MCF 10A (cell line): ENCODE measurements around the gene PCYT1B. TPM values are rescaled to one million over a fixed set of nuclear protein-coding genes. Genes with fewer than 3 reads are reported as not detected.
A peak's percentile ranks its signal among the peaks of the same experiment; 100 is the strongest.

Source experiments
- BruUV-seq: library from RNA; stranded (reverse); fragments of 400-500 nt; replicated peaks from 2 replicates; lab custom pipeline; 2021; lab: Mats Ljungman, UMichigan
- CTCF ChIA-PET: fragments of 300-600 bp; sonication (Branson Sonifier 250); formaldehyde crosslinking; extraction: SDS; loops from one replicate; lab custom pipeline; 2021; ENCODE audit warnings: antibody characterized with exemption, inconsistent platforms; lab: Yijun Ruan, JAX
- POLR2A ChIA-PET: fragments of 300-600, 350-650 bp; sonication (Branson Sonifier 250); formaldehyde crosslinking; extraction: SDS; loops from one replicate; lab custom pipeline; 2020; ENCODE audit warnings: antibody characterized with exemption, inconsistent platforms; lab: Yijun Ruan, JAX
- DNase-seq: peaks from one replicate; pipeline ENCODE4 v3.0.0-alpha.2; 2018; ENCODE audit not compliant: unreplicated experiment
- H3K27ac Mint-ChIP-seq: one replicate; pipeline ENCODE4 v1.8.0; 2022; ENCODE audit warnings: mild to moderate bottlenecking, low read depth, mixed read lengths; ENCODE audit not compliant: unreplicated experiment
- H3K27me3 Mint-ChIP-seq: one replicate; pipeline ENCODE4 v1.8.0; 2022; ENCODE audit warnings: mixed read lengths; ENCODE audit not compliant: insufficient read depth, unreplicated experiment
- H3K36me3 Mint-ChIP-seq: one replicate; pipeline ENCODE4 v1.8.0; 2022; ENCODE audit warnings: mild to moderate bottlenecking, moderate library complexity, mixed read lengths; ENCODE audit not compliant: insufficient read depth, unreplicated experiment
- H3K4me1 Mint-ChIP-seq: one replicate; pipeline ENCODE4 v1.8.0; 2022; ENCODE audit warnings: mixed read lengths; ENCODE audit not compliant: insufficient read depth, unreplicated experiment
- H3K4me3 Mint-ChIP-seq: one replicate; pipeline ENCODE4 v1.8.0; 2022; ENCODE audit warnings: mild to moderate bottlenecking, moderate library complexity, mixed read lengths; ENCODE audit not compliant: unreplicated experiment
- H3K9me3 Mint-ChIP-seq: one replicate; pipeline ENCODE4 v1.8.0; 2022; ENCODE audit warnings: mixed read lengths; ENCODE audit not compliant: unreplicated experiment
- CTCF ChIP-seq: fragments of 200-600 bp; IDR thresholded peaks from one replicate; pipeline ENCODE4 v1.8.0; 2022; ENCODE audit warnings: antibody characterized with exemption, mild to moderate bottlenecking; ENCODE audit not compliant: unreplicated experiment
- intact Hi-C: fragments of 100-400 bp; cut with micrococcal nuclease; formaldehyde crosslinking; loops from 2 replicates; pipeline ENCODE4 v1.14.1; 2022
- total RNA-seq: library from RNA; stranded (reverse); gene quantifications from 2 replicates; pipeline ENCODE4 v1.2.3, GENCODE V29; 2022

Gene PCYT1B
- total RNA-seq, 1 experiment from 2014 or later: not detected

GRCh38 chrX:24648495-24648894 lies 1.3 kb upstream of the PCYT1B start:
- intact Hi-C loops: no loop called here
- ChIA-PET POLR2A (no interaction called here), CTCF (no interaction called here)
- DNase-seq: no peak
- Mint-ChIP-seq H3K4me3 (no peak overlapping the region), H3K9me3 (no peaks in the 10 kb centered on the region), H3K36me3 (no peaks in the 10 kb centered on the region), H3K27me3 (peaks cover 53% of the 10 kb centered on the region), H3K27ac (no peak overlapping the region), H3K4me1 (no peaks in the 10 kb centered on the region)
- no peak for TF ChIP-seq CTCF
- no TSS peak for BruUV-seq

- no TSS peak for BruUV-seq
- CTCF ChIA-PET: no interaction called here
- intact Hi-C loops: no loop called here
Measured at GRCh38 chrX:24646745-24647182, 383 bp downstream of the PCYT1B start.

DNA sequence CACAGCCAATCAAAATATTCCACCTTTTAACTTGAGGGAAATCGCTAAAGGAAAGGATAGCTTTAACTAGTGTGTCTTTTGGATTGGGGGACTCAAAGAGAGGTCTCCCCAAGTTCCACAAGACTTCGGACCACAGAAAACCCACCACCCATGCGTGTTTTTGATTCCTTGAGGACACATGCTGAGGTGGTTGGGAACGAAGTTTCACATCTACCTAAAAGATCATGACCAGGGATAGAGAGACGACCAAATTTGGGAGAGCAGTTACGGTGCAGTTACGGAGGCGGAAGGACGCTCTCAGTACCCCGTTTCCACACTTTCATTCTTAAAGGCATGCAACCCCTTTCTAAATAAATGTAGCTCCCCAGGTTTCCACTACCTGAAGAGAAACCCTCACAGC lies 1.1 kb downstream of the PCYT1B start:
- Mint-ChIP-seq H3K27me3 (peaks cover 53% of the 10 kb centered on the region), H3K27ac (no peak overlapping the region), H3K4me1 (no peaks in the 10 kb centered on the region), H3K9me3 (no peaks in the 10 kb centered on the region), H3K36me3 (no peaks in the 10 kb centered on the region), H3K4me3 (no peak overlapping the region)
- DNase-seq: no peak
- ChIA-PET POLR2A (no interaction called here), CTCF (no interaction called here)
- BruUV-seq: no TSS peak
- intact Hi-C loops: no loop called here
- no peak for TF ChIP-seq CTCF

More at GRCh38 chrX:24646745-24647182, 383 bp downstream of the PCYT1B start:
- no peak for TF ChIP-seq CTCF
- no peak overlapping the region for H3K4me3 Mint-ChIP-seq
- H3K36me3 Mint-ChIP-seq: no peaks in the 10 kb centered on the region
- POLR2A ChIA-PET: no interaction called here
- no peak overlapping the region for H3K27ac Mint-ChIP-seq
- no peak for DNase-seq
- peaks cover 46% of the 10 kb centered on the region for H3K27me3 Mint-ChIP-seq
- H3K9me3 Mint-ChIP-seq: no peaks in the 10 kb centered on the region
- no peaks in the 10 kb centered on the region for H3K4me1 Mint-ChIP-seq

GRCh38 chrX:24643116-24643515 lies 4.0 kb downstream of the PCYT1B start:
- DNase-seq: peak; percentile 62
- intact Hi-C loops: no loop called here
- Mint-ChIP-seq H3K36me3 (no peaks in the 10 kb centered on the region), H3K9me3 (no peaks in the 10 kb centered on the region), H3K4me1 (no peaks in the 10 kb centered on the region), H3K27me3 (peaks cover 56% of the 10 kb centered on the region), H3K4me3 (no peak overlapping the region), H3K27ac (no peak overlapping the region)
- no peak for TF ChIP-seq CTCF
- CTCF ChIA-PET: interaction anchor here (2.0 kb wide), 1 partner anchor 34 kb away, joined by 4 read pairs; no protein-coding TSS in a partner anchor
- POLR2A ChIA-PET: no interaction called here
- BruUV-seq: no TSS peak
